Adrenal gland (tissue), 12 donors: ENCODE measurements around the gene IFI27L1. TPM values are rescaled to one million over a fixed set of nuclear protein-coding genes. Genes with fewer than 3 reads are reported as not detected.

Source experiments
- DNase-seq, 7 donors: peaks; one replicate each; pipeline ENCODE4 v3.0.0-alpha.2; 2019 to 2020
- H3K27ac ChIP-seq, 5 donors: fragments of 200-600 bp; sonication (generic) in 4 of 5; 1 replicate in 3 of 5; 2 replicates in 2 of 5; pipeline versions ENCODE4 v1.5.1 to v1.8.0; 2016 to 2020; ENCODE audit warnings: mild to moderate bottlenecking in 1 of 5
- H3K27me3 ChIP-seq: fragments of 200-600 bp; 2 replicates; pipeline ENCODE4 v1.8.0; 2021
- H3K36me3 ChIP-seq, 2 donors: fragments of 200-600 bp; replicated peaks in 1 of 2; 1 replicate in 1 of 2; 2 replicates in 1 of 2; pipeline versions ENCODE4 v1.5.1 to v1.8.0; 2018 to 2022
- H3K4me1 ChIP-seq, 2 donors: fragments of 200-600 bp; replicated peaks in 1 of 2; 1 replicate in 1 of 2; 2 replicates in 1 of 2; pipeline versions ENCODE4 v1.5.1 to v1.8.0; 2018 to 2021
- H3K4me3 ChIP-seq, 4 donors: fragments of 200-600 bp; sonication (generic) in 3 of 4; one replicate each; pipeline ENCODE4 v1.5.1; 2016 to 2018
- H3K9me3 ChIP-seq, 3 donors: fragments of 200-600 bp; sonication (generic) in 1 of 3; replicated peaks in 1 of 3; 1 replicate in 2 of 3; 2 replicates in 1 of 3; pipeline versions ENCODE4 v1.5.1 to v1.8.0; 2016 to 2021
- POLR2A ChIP-seq, 2 donors: fragments of 450-650 bp; IDR thresholded peaks; one replicate each; pipeline ENCODE4 v1.6.1; 2017; ENCODE audit warnings: antibody characterized with exemption in 2 of 2, mild to moderate bottlenecking in 2 of 2, moderate library complexity in 1 of 2
- WGBS, 4 donors: extraction: QIAGEN DNeasy Blood & Tissue Kit in 2 of 4; methylation state at CpG; one replicate each; pipeline versions ENCODE4 v1.1.5 to v1.1.7; 2013 to 2017; 5-methylcytosine and 5-hydroxymethylcytosine counted together
- intact Hi-C, 2 donors: fragments of 100-400 bp; cut with DNase I; formaldehyde crosslinking; loops; one replicate each; pipeline versions ENCODE4 v1.14.1 to v1.15.0; 2022 to 2023
- polyA plus RNA-seq, 3 donors: library from polyadenylated mRNA; stranded (reverse); fragments of 200-250 nt in 2 of 3; fragments of 350-450 nt in 1 of 3; fragmentation: Illumina TruSeq in 1 of 3; extraction: RNeasy Lipid Tissue Mini Kit (QIAGEN cat#74804) in 1 of 3; gene quantifications; one replicate each; pipeline ENCODE4 v1.2.3, GENCODE V29; 2013 to 2014
- total RNA-seq, 9 donors: library from RNA; depleted of rRNA in 4 of 9; stranded (reverse); fragments of >200 nt in 4 of 9; fragments of 120-200 nt in 1 of 9; fragmentation: NEBNext Ultra II Directional in 1 of 9; extraction: Animal tissue kit (Norgen Biotek cat#: 25700) in 1 of 9; gene quantifications; one replicate each; pipeline versions ENCODE4 v1.1.0 to v1.2.4, GENCODE V29; 2013 to 2023
- TF ChIP-seq, protein P1 (sequence below), 6 experiments: fragments of 450-650 bp in 4 of 6; fragments of 200-600 bp in 2 of 6; sonication (generic) in 1 of 6; IDR thresholded peaks; 1 replicate in 5 of 6; 2 replicates in 1 of 6; pipeline versions ENCODE4 v1.5.1 to v1.8.0; 2016 to 2021; ENCODE audit warnings: antibody characterized with exemption in 6 of 6, mild to moderate bottlenecking in 2 of 6, moderate library complexity in 1 of 6
- donor health status: healthy with polysubstance abuse.
- donor health status: Bipolar disorder and iron deficiency.
- donor health status: DM: yes; HTN: yes; CAD: no.
- donor health status: DM: no; HTN: no; CAD: no.
- donor health status: DM: no; HTN: no; CAD: no.
- donor health status: DM: yes; HTN: yes; CAD: no.

The IFI27L1 gene
- total and polyA plus RNA-seq, 12 donors, result 39.7 to 233 (median 68.7) TPM

DNA sequence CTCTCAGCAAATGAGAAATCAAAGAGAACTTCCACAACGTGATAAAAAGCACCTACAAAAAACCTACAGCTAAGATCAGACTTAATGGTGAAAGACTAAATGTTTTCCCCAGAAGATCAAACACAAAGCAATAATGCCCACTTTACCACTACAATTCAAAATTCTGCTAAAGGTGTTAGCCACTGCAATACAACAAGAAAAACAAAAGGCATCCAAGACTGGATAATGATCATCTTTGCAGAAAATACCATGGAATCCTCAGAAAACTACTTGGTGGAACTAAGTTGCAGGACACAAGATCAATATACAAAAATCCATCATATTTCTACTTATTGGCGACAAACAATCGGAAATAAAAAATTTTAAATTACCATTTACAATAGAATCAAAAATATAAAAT lies 6.6 kb upstream of the IFI27L1 start:
- TF ChIP-seq, protein P1, sequence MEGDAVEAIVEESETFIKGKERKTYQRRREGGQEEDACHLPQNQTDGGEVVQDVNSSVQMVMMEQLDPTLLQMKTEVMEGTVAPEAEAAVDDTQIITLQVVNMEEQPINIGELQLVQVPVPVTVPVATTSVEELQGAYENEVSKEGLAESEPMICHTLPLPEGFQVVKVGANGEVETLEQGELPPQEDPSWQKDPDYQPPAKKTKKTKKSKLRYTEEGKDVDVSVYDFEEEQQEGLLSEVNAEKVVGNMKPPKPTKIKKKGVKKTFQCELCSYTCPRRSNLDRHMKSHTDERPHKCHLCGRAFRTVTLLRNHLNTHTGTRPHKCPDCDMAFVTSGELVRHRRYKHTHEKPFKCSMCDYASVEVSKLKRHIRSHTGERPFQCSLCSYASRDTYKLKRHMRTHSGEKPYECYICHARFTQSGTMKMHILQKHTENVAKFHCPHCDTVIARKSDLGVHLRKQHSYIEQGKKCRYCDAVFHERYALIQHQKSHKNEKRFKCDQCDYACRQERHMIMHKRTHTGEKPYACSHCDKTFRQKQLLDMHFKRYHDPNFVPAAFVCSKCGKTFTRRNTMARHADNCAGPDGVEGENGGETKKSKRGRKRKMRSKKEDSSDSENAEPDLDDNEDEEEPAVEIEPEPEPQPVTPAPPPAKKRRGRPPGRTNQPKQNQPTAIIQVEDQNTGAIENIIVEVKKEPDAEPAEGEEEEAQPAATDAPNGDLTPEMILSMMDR (IDR thresholded peaks at IDR 0.05), result no peak
- no peak for TF ChIP-seq POLR2A (IDR thresholded peaks at IDR 0.05)
- H3K4me3 ChIP-seq, result no peak overlapping the region
- peaks cover 36 to 43% of the 10 kb centered on the region in 2 donors for H3K4me1 ChIP-seq
- no peak overlapping the region for H3K27ac ChIP-seq
- 84 to 88% (median 88%) methylated on average over 3 of the region's 3 CpGs for WGBS, 4 donors
- DNase-seq, result no peak
- intact Hi-C loops, result loop anchor here in 1 of 2 donors (10.0 kb wide), 1 partner anchor 50 kb away; the partner anchor contains the start of gene IFI27L2
- peaks cover 0 to 5% of the 10 kb centered on the region in 2 donors for H3K36me3 ChIP-seq
- H3K27me3 ChIP-seq, result no peaks in the 10 kb centered on the region
- peaks cover 0 to 22% (median 18%) of the 10 kb centered on the region in 3 donors for H3K9me3 ChIP-seq

GRCh38 chr14:94075008-94075407 lies 6.1 kb upstream of the IFI27L1 start:
- Histone ChIP-seq H3K27ac (no peak overlapping the region), H3K36me3 (peaks cover 0 to 5% of the 10 kb centered on the region in 2 donors), H3K9me3 (peaks cover 0 to 18% (median 18%) of the 10 kb centered on the region in 3 donors), H3K4me1 (peaks cover 40 to 44% of the 10 kb centered on the region in 2 donors), H3K4me3 (no peak overlapping the region), H3K27me3 (no peaks in the 10 kb centered on the region)
- DNase-seq, result no peak
- WGBS, 4 donors, result 93 to 97% (median 95%) methylated on average over 2 of the region's 2 CpGs
- intact Hi-C loops, result loop anchor here in 1 of 2 donors (10.0 kb wide), 1 partner anchor 50 kb away; the partner anchor contains the start of gene IFI27L2
- TF ChIP-seq, protein P1 (IDR thresholded peaks at IDR 0.05), result no peak
- TF ChIP-seq POLR2A (IDR thresholded peaks at IDR 0.05), result no peak

GRCh38 chr14:94077111-94077821 lies 3.8 kb upstream of the IFI27L1 start:
- H3K27me3 ChIP-seq, result no peaks in the 10 kb centered on the region
- no peak for TF ChIP-seq POLR2A (IDR thresholded peaks at IDR 0.05)
- TF ChIP-seq, protein P1 (IDR thresholded peaks at IDR 0.05), result no peak
- intact Hi-C loops, result loop anchor here in 1 of 2 donors (10.0 kb wide), 1 partner anchor 48 kb away; the partner anchor contains the start of gene IFI27L2
- H3K4me3 ChIP-seq, result peak overlapping the region in 1 of 4 donors; percentile 81
- peak overlapping the region in 2 of 5 donors; percentile 7 to 11 for H3K27ac ChIP-seq
- H3K4me1 ChIP-seq, result peaks cover 46 to 53% of the 10 kb centered on the region in 2 donors
- WGBS, 4 donors, result 45 to 52% (median 48%) methylated on average over 7 of the region's 7 CpGs
- no peak for DNase-seq
- H3K36me3 ChIP-seq, result peaks cover 0 to 5% of the 10 kb centered on the region in 2 donors
- peaks cover 0 to 18% (median 9%) of the 10 kb centered on the region in 3 donors for H3K9me3 ChIP-seq

DNA sequence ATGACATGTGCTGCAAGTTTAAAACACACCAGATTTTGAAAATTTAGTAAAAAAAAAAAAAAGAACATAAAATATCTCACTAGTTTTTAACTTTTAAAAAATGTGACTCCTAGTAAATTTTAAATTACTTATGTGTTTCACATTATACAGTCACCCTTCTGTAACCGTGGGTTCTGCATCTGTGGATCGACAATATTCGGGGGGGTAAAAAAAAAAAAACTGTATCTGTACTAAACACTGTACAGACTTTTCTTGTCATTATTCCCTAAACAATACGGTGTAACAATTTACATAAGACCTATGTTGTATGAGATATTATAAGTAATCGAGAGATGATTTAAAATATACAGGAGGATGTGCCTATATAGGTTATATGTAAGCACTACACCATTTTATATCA lies 3.3 kb upstream of the IFI27L1 start:
- H3K4me3 ChIP-seq, result peak overlapping the region in 1 of 4 donors; percentile 81
- H3K36me3 ChIP-seq, result peaks cover 0 to 5% of the 10 kb centered on the region in 2 donors
- H3K9me3 ChIP-seq, result peaks cover 0 to 18% (median 9%) of the 10 kb centered on the region in 3 donors
- no peak overlapping the region for H3K27ac ChIP-seq
- no peaks in the 10 kb centered on the region for H3K27me3 ChIP-seq
- 47 to 54% (median 50%) methylated on average over 5 of the region's 5 CpGs for WGBS, 4 donors
- intact Hi-C loops, result loop anchor here in 1 of 2 donors (10.0 kb wide), 1 partner anchor 47 kb away; the partner anchor contains the start of gene IFI27L2
- no peak for TF ChIP-seq POLR2A (IDR thresholded peaks at IDR 0.05)
- TF ChIP-seq, protein P1 (IDR thresholded peaks at IDR 0.05), result no peak
- peaks cover 46 to 55% of the 10 kb centered on the region in 2 donors for H3K4me1 ChIP-seq
- DNase-seq, result no peak
